ACC112 (cell line): Measurements from ENCODE around the gene MAP7D3.
"Not testable (repeated sequence)": the region's sequence is repeated elsewhere in the genome, so short reads cannot be mapped to it uniquely, and the experiment has no call there.

Experiments
- H2AFZ ChIP-seq: fragments of 200-600 bp; sonication (generic); one replicate; pipeline ENCODE4 v1.6.0; 2017; ENCODE audit warnings: antibody characterized with exemption, low read length; ENCODE audit not compliant: unreplicated experiment
- H3K27ac ChIP-seq: fragments of 200-600 bp; sonication (generic); 2 replicates; pipeline ENCODE4 v1.5.1; 2014; ENCODE audit warnings: low read depth, mild to moderate bottlenecking, antibody characterized with exemption, low read length, moderate library complexity
- H3K27me3 ChIP-seq: fragments of 200-600 bp; sonication (generic); 2 replicates; pipeline ENCODE4 v1.6.1; 2014; ENCODE audit warnings: mild to moderate bottlenecking, antibody characterized with exemption, low read length, moderate library complexity, mixed read lengths; ENCODE audit not compliant: insufficient read depth
- H3K36me3 ChIP-seq: fragments of 200-600 bp; sonication (generic); 2 replicates; pipeline ENCODE4 v1.6.1; 2016; ENCODE audit warnings: mild to moderate bottlenecking, antibody characterized with exemption, low read length, moderate library complexity, mixed read lengths; ENCODE audit not compliant: insufficient read depth
- H3K4me1 ChIP-seq: fragments of 200-600 bp; sonication (generic); one replicate; pipeline ENCODE4 v1.6.1; 2016; ENCODE audit warnings: low read length, mixed read lengths; ENCODE audit not compliant: insufficient read depth, unreplicated experiment, control insufficient read depth
- H3K4me3 ChIP-seq: fragments of 200-600 bp; sonication (generic); 2 replicates; pipeline ENCODE4 v1.5.1; 2014; ENCODE audit warnings: mild to moderate bottlenecking, low read depth, low read length
- H3K79me2 ChIP-seq: fragments of 200-600 bp; sonication (generic); one replicate; pipeline ENCODE4 v1.6.0; 2016; ENCODE audit warnings: low read length; ENCODE audit not compliant: control insufficient read depth, unreplicated experiment, insufficient read depth

The MAP7D3 gene

DNA sequence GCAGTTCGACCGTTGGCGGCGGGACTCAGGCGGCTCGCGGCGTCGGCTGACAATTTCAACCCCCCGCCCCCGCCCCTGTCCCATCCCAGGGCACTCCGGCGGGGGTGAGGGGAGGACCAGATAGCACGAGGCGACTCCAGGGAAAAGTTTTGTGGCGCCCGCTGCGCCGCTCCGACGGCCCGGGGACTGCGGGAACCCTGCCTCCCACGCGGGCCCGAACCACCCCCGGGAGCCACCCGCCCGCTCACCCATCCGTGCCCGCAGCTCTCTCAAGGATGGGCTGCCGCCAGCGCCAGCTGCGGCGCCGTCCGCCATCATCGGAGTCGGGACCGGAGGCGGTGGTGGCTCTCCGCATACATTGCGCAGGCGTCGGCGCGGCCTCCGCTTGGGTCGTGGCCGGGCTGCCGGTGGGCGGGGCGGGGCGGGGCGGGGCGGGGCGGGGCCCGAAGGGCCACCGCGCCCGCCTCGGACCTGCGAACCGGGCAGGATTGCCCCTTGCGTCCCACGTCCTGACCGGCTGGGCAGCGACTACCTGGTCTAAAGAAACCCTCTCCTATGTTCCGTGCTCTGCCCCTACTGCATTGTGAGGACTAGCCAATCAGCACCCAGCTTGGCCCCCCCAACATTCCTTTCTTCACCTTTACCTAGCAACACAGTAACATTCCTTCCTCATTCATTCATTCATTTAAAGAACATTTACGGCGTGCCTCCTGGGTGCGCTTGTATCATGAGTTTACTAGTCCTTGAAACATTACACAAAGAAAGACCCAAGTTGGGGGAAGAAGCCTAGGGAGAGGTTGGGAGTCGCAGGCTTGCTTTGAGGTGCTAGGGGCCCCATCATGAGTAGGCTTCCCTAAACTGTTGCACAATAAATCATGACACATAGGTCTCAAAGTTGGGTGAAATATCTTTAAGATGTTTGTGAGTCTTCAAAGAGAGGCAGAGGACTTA is at the start of gene MAP7D3:
Gene MAP7D3, minus strand, starts transcription at position 360 of the 951 bp plus-strand sequence. Its CDS starts 42 bp downstream, at position 318.
- Histone ChIP-seq H3K27ac (peak within 1 kb of the TSS; percentile 55), H3K4me3 (peak within 1 kb of the TSS; percentile 93), H3K79me2 (peaks cover 40% of the 10 kb centered on the region), H3K27me3 (no peaks in the 10 kb centered on the region), H2AFZ (peak within 1 kb of the TSS; percentile 29), H3K4me1 (peaks cover 24% of the 10 kb centered on the region), H3K36me3 (no peaks in the 10 kb centered on the region)

- not testable (repeated sequence) for H3K27ac ChIP-seq, H2AFZ ChIP-seq, H3K4me1 ChIP-seq, H3K36me3 ChIP-seq, H3K27me3 ChIP-seq, H3K4me3 ChIP-seq, H3K79me2 ChIP-seq
Observed at GRCh38 chrX:136300721-136301120, 49.5 kb upstream of the MAP7D3 start, which contains the start of gene ADGRG4. Gene ADGRG4, plus strand, starts transcription at chrX:136300963. Its CDS starts 7,815 bp downstream, at chrX:136308778.

DNA sequence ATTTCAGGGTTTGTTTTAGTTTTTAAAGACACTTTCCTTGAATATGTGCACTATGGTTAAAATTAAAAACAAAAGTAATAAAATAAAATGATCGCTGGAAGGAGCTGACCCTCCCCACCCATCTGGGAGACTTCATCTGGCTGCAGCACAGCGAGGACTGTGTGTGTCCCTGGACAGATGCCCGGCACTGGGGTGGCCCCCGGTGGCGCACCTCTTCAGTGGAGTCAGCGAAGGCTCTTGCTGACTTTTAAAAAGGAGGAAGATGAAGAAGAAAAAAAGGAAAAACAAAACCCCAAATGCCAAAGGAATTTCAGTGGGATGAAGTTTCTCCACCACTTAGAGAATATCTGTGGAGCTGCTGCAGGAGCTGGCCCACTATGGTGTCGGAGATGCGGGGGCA is 44.2 kb upstream of the MAP7D3 start:
- no peaks in the 10 kb centered on the region for H3K4me1 ChIP-seq
- no peaks in the 10 kb centered on the region for H3K36me3 ChIP-seq
- H3K4me3 ChIP-seq, result no peak overlapping the region
- no peak overlapping the region for H3K27ac ChIP-seq
- no peak overlapping the region for H2AFZ ChIP-seq
- H3K79me2 ChIP-seq, result no peaks in the 10 kb centered on the region
- no peaks in the 10 kb centered on the region; the same call in 1 of the 2 replicates for H3K27me3 ChIP-seq

GRCh38 chrX:136292656-136293055 is 41.5 kb upstream of the MAP7D3 start:
- Histone ChIP-seq H3K27ac (no peak overlapping the region), H3K4me3 (no peak overlapping the region), H3K36me3 (no peaks in the 10 kb centered on the region), H2AFZ (no peak overlapping the region), H3K27me3 (no peaks in the 10 kb centered on the region; the same call in 1 of the 2 replicates), H3K79me2 (no peaks in the 10 kb centered on the region), H3K4me1 (no peaks in the 10 kb centered on the region)

- Histone ChIP-seq H3K27me3 (no peaks in the 10 kb centered on the region; the same call in 1 of the 2 replicates), H2AFZ (no peak overlapping the region)
Observed at GRCh38 chrX:136291824-136292223, 40.6 kb upstream of the MAP7D3 start.

DNA sequence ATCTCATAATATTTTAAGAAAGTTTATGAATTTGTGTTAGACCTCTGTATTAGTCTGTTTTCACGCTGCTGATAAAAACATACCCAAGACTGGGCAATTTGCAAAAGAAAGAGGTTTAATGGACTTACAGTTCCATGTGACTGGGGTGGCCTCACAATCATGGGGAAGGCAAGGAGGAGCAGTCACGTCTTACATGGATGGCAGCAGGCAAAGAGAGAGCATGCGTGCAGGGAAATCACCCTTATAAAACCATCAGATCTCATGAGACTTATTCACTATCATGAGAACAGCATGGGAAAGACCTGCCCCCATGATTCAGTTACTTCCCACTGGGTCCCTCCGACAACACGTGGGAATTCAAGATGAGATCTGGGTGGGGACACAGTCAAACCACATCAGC is 35.2 kb upstream of the MAP7D3 start:
- not testable (repeated sequence) for H3K4me1 ChIP-seq, H3K27me3 ChIP-seq, H3K36me3 ChIP-seq, H3K79me2 ChIP-seq, H3K27ac ChIP-seq, H2AFZ ChIP-seq, H3K4me3 ChIP-seq

More at GRCh38 chrX:136291824-136292223, 40.6 kb upstream of the MAP7D3 start:
- Histone ChIP-seq H3K4me1 (no peaks in the 10 kb centered on the region), H3K27ac (no peak overlapping the region), H3K4me3 (no peak overlapping the region), H3K36me3 (no peaks in the 10 kb centered on the region), H3K79me2 (no peaks in the 10 kb centered on the region)

- Histone ChIP-seq H3K4me1 (no peaks in the 10 kb centered on the region), H3K27ac (no peak overlapping the region), H3K4me3 (no peak overlapping the region), H2AFZ (no peak overlapping the region), H3K79me2 (no peaks in the 10 kb centered on the region), H3K27me3 (no peaks in the 10 kb centered on the region), H3K36me3 (no peaks in the 10 kb centered on the region)
Observed at GRCh38 chrX:136275553-136275952, 24.4 kb upstream of the MAP7D3 start.

- no peaks in the 10 kb centered on the region for H3K4me1 ChIP-seq
- no peak overlapping the region for H3K4me3 ChIP-seq
- H3K27ac ChIP-seq, result no peak overlapping the region
- H3K36me3 ChIP-seq, result no peaks in the 10 kb centered on the region
- no peaks in the 10 kb centered on the region for H3K27me3 ChIP-seq
- H3K79me2 ChIP-seq, result no peaks in the 10 kb centered on the region
- no peak overlapping the region for H2AFZ ChIP-seq
Observed at GRCh38 chrX:136273986-136274385, 22.8 kb upstream of the MAP7D3 start.

GRCh38 chrX:136272325-136272724 is 21.1 kb upstream of the MAP7D3 start:
- no peak overlapping the region for H2AFZ ChIP-seq
- H3K4me1 ChIP-seq, result no peaks in the 10 kb centered on the region
- no peaks in the 10 kb centered on the region for H3K79me2 ChIP-seq
- H3K27me3 ChIP-seq, result no peaks in the 10 kb centered on the region
- no peaks in the 10 kb centered on the region for H3K36me3 ChIP-seq
- no peak overlapping the region for H3K4me3 ChIP-seq
- no peak overlapping the region for H3K27ac ChIP-seq

DNA sequence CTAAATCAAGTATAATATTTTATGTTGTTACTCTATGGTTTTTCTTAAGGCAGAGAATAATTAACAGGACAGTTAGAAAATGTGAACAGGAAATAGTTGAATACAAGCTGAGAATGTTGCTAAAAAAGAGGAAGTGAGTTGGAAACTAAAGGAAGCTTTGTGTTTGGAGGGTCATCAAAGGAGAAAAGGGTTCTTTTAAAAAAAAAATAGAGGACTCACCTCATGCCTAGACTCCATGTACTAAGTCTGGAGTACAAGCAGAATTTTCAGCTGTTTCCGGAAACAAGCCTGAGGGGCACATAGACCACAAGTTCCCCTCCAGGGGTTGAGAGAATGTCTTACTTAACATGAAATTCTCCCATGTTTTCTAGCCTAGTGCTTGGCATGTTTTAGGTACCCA is 20.1 kb upstream of the MAP7D3 start:
- no peaks in the 10 kb centered on the region for H3K27me3 ChIP-seq

DNA sequence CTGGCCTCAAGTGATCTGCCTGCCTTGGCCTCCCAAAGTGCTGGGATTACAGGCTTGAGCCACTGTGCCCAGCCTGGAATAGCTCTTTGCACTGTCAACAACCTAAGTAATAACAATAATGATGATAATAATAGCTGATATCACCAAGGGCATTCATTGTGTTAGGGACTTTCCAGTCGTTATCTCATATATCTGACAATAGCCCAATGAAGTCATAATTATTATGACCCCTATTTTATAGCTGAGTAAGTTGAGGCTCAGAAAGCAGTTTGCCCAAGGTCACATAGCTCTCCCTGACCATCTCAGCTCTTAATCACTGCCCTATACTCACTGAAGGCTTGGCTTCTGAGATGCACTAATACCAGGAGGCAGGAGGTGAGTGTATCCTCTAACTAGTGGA is 18.7 kb upstream of the MAP7D3 start:
- no peak overlapping the region for H3K4me3 ChIP-seq
- no peak overlapping the region for H3K27ac ChIP-seq
- H3K27me3 ChIP-seq, result no peaks in the 10 kb centered on the region
- H3K4me1 ChIP-seq, result no peaks in the 10 kb centered on the region
- no peaks in the 10 kb centered on the region for H3K36me3 ChIP-seq
- no peaks in the 10 kb centered on the region for H3K79me2 ChIP-seq
- H2AFZ ChIP-seq, result no peak overlapping the region

More for the DNA sequence above, 20.1 kb upstream of the MAP7D3 start:
- Histone ChIP-seq H3K27ac (no peak overlapping the region), H3K36me3 (no peaks in the 10 kb centered on the region), H2AFZ (no peak overlapping the region), H3K4me3 (no peak overlapping the region), H3K4me1 (no peaks in the 10 kb centered on the region), H3K79me2 (no peaks in the 10 kb centered on the region)
